GM11168 (cell line): Measurements from ENCODE around the gene IFT74.
"Not testable (repeated sequence)": the region's sequence is repeated elsewhere in the genome, so short reads cannot be mapped to it uniquely, and the experiment has no call there.

Source experiments
- in situ Hi-C: fragments of 300-500 bp; cut with MboI; formaldehyde crosslinking; loops from one replicate; pipeline ENCODE4 v1.12.0; 2022; ENCODE audit warnings: low sequenced_read_pairs; ENCODE audit not compliant: unreplicated experiment

IFT74 gene

GRCh38 chr9:27065288-27065687 lies 109.1 kb downstream of the IFT74 start:
- in situ Hi-C loops: no loop called here

GRCh38 chr9:27073841-27074728 lies 117.9 kb downstream of the IFT74 start:
- in situ Hi-C loops: no loop called here

GRCh38 chr9:27078685-27079084 lies 122.5 kb downstream of the IFT74 start:
- in situ Hi-C loops: no loop called here

- in situ Hi-C loops: no loop called here
These were observed 129.2 kb downstream of the IFT74 start for GRCh38 chr9:27085456-27085855.

GRCh38 chr9:27086818-27087680 lies 130.8 kb downstream of the IFT74 start:
- in situ Hi-C loops: no loop called here

GRCh38 chr9:27088981-27089380 lies 132.8 kb downstream of the IFT74 start:
- in situ Hi-C loops: no loop called here

- in situ Hi-C loops: no loop called here
These were observed 133.5 kb downstream of the IFT74 start for GRCh38 chr9:27089706-27090105.

GRCh38 chr9:27090231-27090630 lies 134.0 kb downstream of the IFT74 start:
- in situ Hi-C loops: no loop called here

GRCh38 chr9:27090711-27091110 lies 134.5 kb downstream of the IFT74 start:
- in situ Hi-C loops: no loop called here

- in situ Hi-C loops: not testable (repeated sequence)
These were observed 136.3 kb downstream of the IFT74 start for GRCh38 chr9:27092496-27092895.

GRCh38 chr9:27093384-27094067 lies 137.3 kb downstream of the IFT74 start:
- in situ Hi-C loops: not testable (repeated sequence)

GRCh38 chr9:27094640-27095298 lies 138.6 kb downstream of the IFT74 start:
- in situ Hi-C loops: no loop called here

GRCh38 chr9:27107241-27107640 lies 151.0 kb downstream of the IFT74 start:
- in situ Hi-C loops: no loop called here

- in situ Hi-C loops: no loop called here
These were observed 152.8 kb downstream of the IFT74 start, which contains the start of gene TEK for GRCh38 chr9:27108981-27109541. TSS of gene TEK (plus strand) at chr9:27109225. CDS start at chr9:27109591, 366 bp downstream.

GRCh38 chr9:27109621-27110020 lies 153.4 kb downstream of the IFT74 start:
- in situ Hi-C loops: no loop called here

GRCh38 chr9:27110181-27110580 lies 154.0 kb downstream of the IFT74 start:
- in situ Hi-C loops: no loop called here

GRCh38 chr9:27112235-27112634 lies 156.0 kb downstream of the IFT74 start:
- in situ Hi-C loops: no loop called here
